RWPE1 (cell line): ENCODE results near the gene IGSF11.

Source experiments
- CTCF ChIA-PET: fragments of 350-600 bp; sonication (Branson Sonifier 250); formaldehyde crosslinking; extraction: SDS; loops from one replicate; lab custom pipeline; 2021; lab: Yijun Ruan, JAX
- POLR2A ChIA-PET: fragments of 400-600 bp; formaldehyde crosslinking; extraction: SDS; loops from one replicate; lab custom pipeline; 2020; ENCODE audit warnings: antibody characterized with exemption; ENCODE audit not compliant: low non-redundant PET; lab: Yijun Ruan, JAX
- DNase-seq: peaks from one replicate; pipeline ENCODE4 v3.0.0; 2012; ENCODE audit warnings: low spot score
- H3K27ac ChIP-seq: fragments of 450-650 bp; 2 replicates; pipeline ENCODE4 v1.5.1; 2017
- CTCF ChIP-seq: fragments of 450-650 bp; conservative IDR thresholded peaks from 2 replicates; pipeline ENCODE4 v1.5.1; 2017; ENCODE audit warnings: low read depth, mild to moderate bottlenecking

IGSF11 gene

GRCh38 chr3:118946449-118946848 is 88.2 kb downstream of the IGSF11 start:
- ChIA-PET POLR2A (no interaction called here), CTCF (no interaction called here)
- no peak overlapping the region for H3K27ac ChIP-seq
- no peak for TF ChIP-seq CTCF
- DNase-seq = no peak

GRCh38 chr3:118945834-118946233 is 88.8 kb downstream of the IGSF11 start:
- H3K27ac ChIP-seq = no peak overlapping the region
- POLR2A ChIA-PET = no interaction called here
- CTCF ChIA-PET = no interaction called here
- DNase-seq = no peak
- no peak for TF ChIP-seq CTCF

DNA sequence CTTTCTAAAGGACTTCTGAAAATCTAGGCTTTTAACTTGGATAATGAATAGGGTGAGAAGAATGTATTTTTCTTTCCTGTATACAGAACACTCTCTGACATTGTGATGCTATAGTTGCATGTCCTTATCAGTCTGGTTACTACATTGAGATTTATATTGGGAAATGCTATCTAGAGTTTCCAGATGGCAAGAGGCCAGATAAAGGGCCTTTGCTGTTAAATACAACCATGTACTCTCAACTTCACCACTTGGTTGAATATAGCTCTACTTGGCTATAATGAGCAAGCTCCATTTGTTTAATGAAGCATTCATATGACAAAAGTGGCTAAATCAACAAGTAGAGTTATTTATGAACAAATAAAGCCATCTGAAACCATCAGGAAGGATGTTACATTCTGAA is 91.0 kb downstream of the IGSF11 start:
- no peak overlapping the region for H3K27ac ChIP-seq
- no peak for TF ChIP-seq CTCF
- POLR2A ChIA-PET = no interaction called here
- no peak for DNase-seq
- CTCF ChIA-PET = no interaction called here

- TF ChIP-seq CTCF = no peak
- no peak overlapping the region for H3K27ac ChIP-seq
- no peak for DNase-seq
- ChIA-PET CTCF (interaction anchor here (0.6 kb wide), 1 partner anchor 973 kb away, joined by 4 read pairs; no protein-coding TSS in a partner anchor), POLR2A (no interaction called here)
Measured at GRCh38 chr3:118942671-118943070, 92.0 kb downstream of the IGSF11 start.

GRCh38 chr3:118942195-118942594 is 92.5 kb downstream of the IGSF11 start:
- no peak overlapping the region for H3K27ac ChIP-seq
- CTCF ChIA-PET = interaction anchor here (0.6 kb wide), 1 partner anchor 973 kb away, joined by 4 read pairs; no protein-coding TSS in a partner anchor
- POLR2A ChIA-PET = no interaction called here
- no peak for DNase-seq
- no peak for TF ChIP-seq CTCF

GRCh38 chr3:118941236-118941635 is 93.4 kb downstream of the IGSF11 start:
- CTCF ChIA-PET = no interaction called here
- no peak overlapping the region for H3K27ac ChIP-seq
- POLR2A ChIA-PET = no interaction called here
- no peak for DNase-seq
- no peak for TF ChIP-seq CTCF
